ENCODE results near the gene OAT.

OAT gene

DNA sequence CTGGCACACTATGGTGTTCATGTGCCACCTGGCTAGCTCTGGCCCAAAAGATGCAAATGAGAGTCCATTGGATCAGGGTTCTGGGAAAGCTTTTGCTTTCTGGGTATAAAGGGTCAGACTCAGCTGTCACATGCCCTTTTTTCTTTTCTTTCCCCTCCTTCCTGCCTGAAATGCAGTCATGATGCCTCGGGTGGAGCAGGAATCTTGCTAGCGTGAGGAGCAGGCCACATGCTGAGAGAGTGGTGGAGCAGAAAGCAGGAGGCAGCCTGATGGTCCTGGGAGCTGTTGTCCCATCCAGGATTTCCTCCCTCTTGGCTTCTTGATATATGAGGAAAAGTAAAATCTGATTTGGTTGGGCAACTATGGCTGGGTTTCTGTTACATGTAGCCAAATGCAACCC, 40.2 kb upstream of the OAT start:
- Mint-ChIP-seq H3K27me3 (ENCODE audit: low read depth) (peaks cover 49% of the 10 kb centered on the region), H3K36me3 (ENCODE audit: low read depth) (no peaks in the 10 kb centered on the region), H3K4me1 (no peaks in the 10 kb centered on the region), H3K4me3 (peak overlapping the region in 1 of 3 experiments; percentile 42), H3K27ac (no peak overlapping the region), H3K9me3 (no peaks in the 10 kb centered on the region)
- TF ChIP-seq, protein P1, sequence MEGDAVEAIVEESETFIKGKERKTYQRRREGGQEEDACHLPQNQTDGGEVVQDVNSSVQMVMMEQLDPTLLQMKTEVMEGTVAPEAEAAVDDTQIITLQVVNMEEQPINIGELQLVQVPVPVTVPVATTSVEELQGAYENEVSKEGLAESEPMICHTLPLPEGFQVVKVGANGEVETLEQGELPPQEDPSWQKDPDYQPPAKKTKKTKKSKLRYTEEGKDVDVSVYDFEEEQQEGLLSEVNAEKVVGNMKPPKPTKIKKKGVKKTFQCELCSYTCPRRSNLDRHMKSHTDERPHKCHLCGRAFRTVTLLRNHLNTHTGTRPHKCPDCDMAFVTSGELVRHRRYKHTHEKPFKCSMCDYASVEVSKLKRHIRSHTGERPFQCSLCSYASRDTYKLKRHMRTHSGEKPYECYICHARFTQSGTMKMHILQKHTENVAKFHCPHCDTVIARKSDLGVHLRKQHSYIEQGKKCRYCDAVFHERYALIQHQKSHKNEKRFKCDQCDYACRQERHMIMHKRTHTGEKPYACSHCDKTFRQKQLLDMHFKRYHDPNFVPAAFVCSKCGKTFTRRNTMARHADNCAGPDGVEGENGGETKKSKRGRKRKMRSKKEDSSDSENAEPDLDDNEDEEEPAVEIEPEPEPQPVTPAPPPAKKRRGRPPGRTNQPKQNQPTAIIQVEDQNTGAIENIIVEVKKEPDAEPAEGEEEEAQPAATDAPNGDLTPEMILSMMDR (IDR thresholded peaks at IDR 0.05; ENCODE audit: unreplicated experiment in 3 of 3) = no peak

DNA sequence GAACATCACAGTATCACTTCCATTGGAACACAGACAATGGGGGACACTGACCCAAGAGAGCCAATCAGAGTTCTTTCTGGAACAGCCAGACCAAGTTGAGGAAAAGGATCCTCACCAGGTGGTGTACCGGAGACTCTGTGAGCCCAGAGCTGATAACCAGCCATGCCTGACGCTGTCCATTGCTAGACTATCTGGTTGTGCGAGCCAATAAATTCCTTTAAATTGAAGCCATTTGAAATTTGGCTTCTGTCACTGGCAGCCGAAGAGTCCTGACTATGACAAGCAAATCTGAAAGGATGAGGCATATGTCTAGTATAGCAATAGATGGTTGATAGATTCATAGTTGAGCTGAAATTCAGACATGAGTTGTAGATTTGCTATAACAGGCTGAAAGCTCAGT, 39.8 kb upstream of the OAT start:
- TF ChIP-seq, protein P1 (IDR thresholded peaks at IDR 0.05; ENCODE audit: unreplicated experiment in 3 of 3) = no peak
- H3K4me1 Mint-ChIP-seq = no peaks in the 10 kb centered on the region

DNA sequence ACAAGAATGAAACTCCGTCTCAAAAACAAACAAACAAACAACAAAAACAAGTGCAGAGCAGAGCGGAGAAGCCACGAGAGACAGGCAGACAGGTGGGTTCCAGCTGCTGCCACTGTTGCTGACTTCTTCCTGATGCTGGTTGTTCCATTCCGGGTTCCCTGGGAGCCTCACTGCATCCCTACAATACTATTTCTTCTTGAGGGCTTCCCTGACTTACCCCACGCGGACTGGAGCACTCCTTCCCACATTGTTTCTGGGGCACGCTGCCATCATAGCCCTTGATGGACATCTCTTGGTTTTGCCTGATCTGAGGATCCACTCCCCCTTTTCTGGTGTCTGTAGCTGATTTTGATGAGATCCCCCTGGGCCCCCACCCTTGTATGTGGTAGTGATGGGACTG, 36.7 kb upstream of the OAT start:
- Mint-ChIP-seq H3K4me3 (no peak overlapping the region), H3K27me3 (ENCODE audit: low read depth) (peaks cover 83% of the 10 kb centered on the region), H3K27ac (no peak overlapping the region), H3K36me3 (ENCODE audit: low read depth) (no peaks in the 10 kb centered on the region), H3K4me1 (peaks cover 9% of the 10 kb centered on the region), H3K9me3 (no peaks in the 10 kb centered on the region)
- TF ChIP-seq, protein P1 (IDR thresholded peaks at IDR 0.05; ENCODE audit: unreplicated experiment in 3 of 3) = no peak

More for the DNA sequence above, 39.8 kb upstream of the OAT start:
- Mint-ChIP-seq H3K27me3 (ENCODE audit: low read depth) (peaks cover 53% of the 10 kb centered on the region), H3K9me3 (no peaks in the 10 kb centered on the region), H3K36me3 (ENCODE audit: low read depth) (no peaks in the 10 kb centered on the region), H3K4me3 (no peak overlapping the region), H3K27ac (no peak overlapping the region)

DNA sequence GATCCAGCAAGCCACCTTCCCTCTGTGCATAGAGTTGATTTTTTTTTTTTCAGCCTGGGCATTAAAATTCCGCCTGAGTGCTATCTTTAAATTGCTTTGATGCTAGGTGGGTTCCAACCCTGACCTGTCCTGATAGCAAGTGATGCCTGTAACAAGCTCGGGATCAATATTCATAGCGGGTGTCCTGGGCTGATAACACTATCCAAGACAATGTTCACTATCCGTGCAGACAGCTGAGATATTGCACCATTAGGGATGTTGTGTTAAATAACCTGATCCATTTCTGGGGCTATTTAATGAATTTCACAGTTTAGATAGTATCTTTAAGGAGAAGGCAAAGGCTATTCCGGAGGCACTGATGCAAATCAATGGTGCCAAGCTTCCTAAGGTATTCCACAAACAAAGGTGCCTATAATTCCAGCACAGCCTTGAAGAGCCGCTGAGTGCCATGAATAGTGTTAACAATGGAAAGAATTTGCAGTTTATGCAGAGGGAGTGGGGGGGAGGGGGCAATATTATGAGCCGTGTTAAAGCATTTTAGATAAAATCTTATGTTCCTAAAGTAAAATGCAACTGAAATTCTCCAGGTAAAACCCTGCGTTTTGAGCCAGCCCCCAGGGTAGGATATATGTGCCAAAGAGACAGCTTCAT, 35.4 kb upstream of the OAT start:
- TF ChIP-seq, protein P1 (IDR thresholded peaks at IDR 0.05; ENCODE audit: unreplicated experiment in 3 of 3) = no peak
- Mint-ChIP-seq H3K4me1 (peaks cover 17% of the 10 kb centered on the region), H3K9me3 (no peaks in the 10 kb centered on the region), H3K27ac (no peak overlapping the region), H3K4me3 (no peak overlapping the region), H3K36me3 (ENCODE audit: low read depth) (no peaks in the 10 kb centered on the region), H3K27me3 (ENCODE audit: low read depth) (peaks cover 84% of the 10 kb centered on the region)

DNA sequence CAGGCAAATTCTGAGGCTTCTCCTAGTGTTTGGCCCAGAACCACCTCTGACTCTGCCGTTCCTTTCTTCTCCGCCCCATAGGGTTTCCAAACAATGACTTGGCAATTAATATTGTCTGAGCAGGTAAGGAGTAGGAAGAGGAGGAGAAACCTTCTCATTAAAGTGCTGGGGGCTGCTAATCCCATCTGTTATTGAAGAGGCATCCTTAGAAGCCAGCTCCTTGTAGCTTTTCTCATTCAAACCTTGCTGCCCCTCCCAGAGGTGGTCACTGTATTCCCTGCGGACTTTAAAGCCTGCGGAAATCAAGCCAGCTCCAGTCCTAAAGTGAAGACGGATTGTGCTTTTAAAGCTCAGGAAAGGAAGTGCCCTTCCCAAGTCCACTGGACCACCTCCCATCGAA, 32.6 kb upstream of the OAT start:
- peak overlapping the region; percentile 56 to 75 (median 69) for H3K4me3 Mint-ChIP-seq
- no peak overlapping the region for H3K27ac Mint-ChIP-seq
- H3K27me3 Mint-ChIP-seq (ENCODE audit: low read depth) = peaks cover 98% of the 10 kb centered on the region
- peaks cover 28% of the 10 kb centered on the region for H3K4me1 Mint-ChIP-seq
- TF ChIP-seq, protein P1 (IDR thresholded peaks at IDR 0.05; ENCODE audit: unreplicated experiment in 3 of 3) = no peak
- no peaks in the 10 kb centered on the region for H3K9me3 Mint-ChIP-seq
- H3K36me3 Mint-ChIP-seq (ENCODE audit: low read depth) = no peaks in the 10 kb centered on the region

DNA sequence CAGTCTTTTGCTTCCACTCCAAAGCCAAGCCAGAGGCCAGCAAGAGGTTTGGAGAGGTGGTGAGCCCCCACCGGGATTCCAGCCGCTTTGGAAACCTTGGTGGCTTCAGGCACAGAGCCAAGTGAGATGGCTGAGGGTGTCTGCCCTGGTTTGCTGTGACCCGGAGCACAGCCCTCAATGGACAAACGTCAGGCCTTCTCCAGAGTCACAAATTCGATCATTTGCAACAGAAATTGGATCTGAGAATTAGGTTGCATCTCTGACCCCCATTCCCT, 32.0 kb upstream of the OAT start:
- TF ChIP-seq, protein P1 (IDR thresholded peaks at IDR 0.05; ENCODE audit: unreplicated experiment in 3 of 3) = no peak
- Mint-ChIP-seq H3K4me1 (peaks cover 28% of the 10 kb centered on the region), H3K9me3 (no peaks in the 10 kb centered on the region), H3K27me3 (ENCODE audit: low read depth) (peaks cover 98% of the 10 kb centered on the region), H3K27ac (no peak overlapping the region), H3K36me3 (ENCODE audit: low read depth) (no peaks in the 10 kb centered on the region), H3K4me3 (peak overlapping the region; percentile 69 to 80 (median 75))

All from nephron (organoid).